Stimulated activated CD4-positive, alpha-beta T cell treated with anti-CD3 and anti-CD28 coated beads, Interleukin-12 subunit alpha, Interleukin-12 subunit beta, amount 100 ng/mL, for 4 hours (primary cell): ENCODE results near the gene SRSF2.
"Not testable (repeated sequence)": the region's sequence is repeated elsewhere in the genome, so short reads cannot be mapped to it uniquely, and the experiment has no call there.

Source experiments
- DNase-seq: peaks from one replicate; pipeline ENCODE4 v3.0.0-alpha.2; 2020

SRSF2 gene

GRCh38 chr17:76698466-76698977 lies 38.6 kb downstream of the SRSF2 start:
- DNase-seq = not testable (repeated sequence)

- no peak for DNase-seq
Observed at GRCh38 chr17:76697702-76698465, 39.2 kb downstream of the SRSF2 start.

- DNase-seq = no peak
Observed at GRCh38 chr17:76696763-76697701, 40.1 kb downstream of the SRSF2 start.

- no peak for DNase-seq
Observed at GRCh38 chr17:76695059-76695831, 41.9 kb downstream of the SRSF2 start.

- DNase-seq = no peak
Observed at GRCh38 chr17:76691379-76692191, 45.5 kb downstream of the SRSF2 start.

- DNase-seq = no peak
Observed at GRCh38 chr17:76690596-76691280, 46.4 kb downstream of the SRSF2 start.

GRCh38 chr17:76689859-76690258 lies 47.3 kb downstream of the SRSF2 start:
- DNase-seq = no peak

GRCh38 chr17:76688165-76688622 lies 48.9 kb downstream of the SRSF2 start:
- DNase-seq = no peak

GRCh38 chr17:76687298-76688164 lies 49.6 kb downstream of the SRSF2 start:
- DNase-seq = no peak

- no peak for DNase-seq
Observed at GRCh38 chr17:76686538-76687297, 50.4 kb downstream of the SRSF2 start.

GRCh38 chr17:76685846-76686245 lies 51.3 kb downstream of the SRSF2 start:
- no peak for DNase-seq

- DNase-seq = no peak
Observed at GRCh38 chr17:76685366-76685765, 51.8 kb downstream of the SRSF2 start.

- DNase-seq = no peak
Observed at GRCh38 chr17:76684756-76685155, 52.4 kb downstream of the SRSF2 start.
